Liver (tissue), 9 donors: Measurements from ENCODE around the gene NTF3. TPM values are rescaled to one million over a fixed set of nuclear protein-coding genes. Genes with fewer than 3 reads are reported as not detected.

Experiments used
- DNase-seq: peaks from one replicate; pipeline ENCODE4 v3.0.0-alpha.2; 2017; ENCODE audit warnings: low spot score
- H3K27ac ChIP-seq, 2 donors: one replicate each; pipeline ENCODE4 v1.7.0; 2013; ENCODE audit warnings: inconsistent platforms in 2 of 2, low read length in 2 of 2, control low read depth in 1 of 2, low read depth in 1 of 2, mild to moderate bottlenecking in 1 of 2
- H3K27me3 ChIP-seq, 4 donors: one replicate each; pipeline versions ENCODE4 v1.6.1 to v1.7.0; 2013; ENCODE audit warnings: low read length in 3 of 4, inconsistent platforms in 1 of 4, mild to moderate bottlenecking in 1 of 4, moderate library complexity in 1 of 4; ENCODE audit not compliant: control insufficient read depth in 4 of 4, insufficient read depth in 4 of 4
- H3K36me3 ChIP-seq, 4 donors: one replicate each; pipeline versions ENCODE4 v1.6.1 to v1.7.0; 2013; ENCODE audit warnings: low read length in 3 of 4, mild to moderate bottlenecking in 3 of 4, low read depth in 1 of 4, moderate library complexity in 1 of 4; ENCODE audit not compliant: control insufficient read depth in 4 of 4, insufficient read depth in 3 of 4
- H3K4me1 ChIP-seq, 4 donors: one replicate each; pipeline versions ENCODE4 v1.6.1 to v1.7.0; 2013; ENCODE audit warnings: low read length in 3 of 4, mild to moderate bottlenecking in 3 of 4, moderate library complexity in 1 of 4; ENCODE audit not compliant: control insufficient read depth in 4 of 4, insufficient read depth in 4 of 4
- H3K4me3 ChIP-seq, 3 donors: one replicate each; pipeline versions ENCODE4 v1.6.1 to v1.7.0; 2013; ENCODE audit warnings: low read length in 3 of 3, control low read depth in 1 of 3, low read depth in 1 of 3, mild to moderate bottlenecking in 1 of 3
- H3K9ac ChIP-seq, 2 donors: one replicate each; pipeline ENCODE4 v1.7.0; 2013; ENCODE audit warnings: low read length in 2 of 2, mild to moderate bottlenecking in 2 of 2, moderate library complexity in 2 of 2, control low read depth in 1 of 2, low read depth in 1 of 2
- H3K9me3 ChIP-seq, 4 donors: one replicate each; pipeline versions ENCODE4 v1.6.1 to v1.7.0; 2013; ENCODE audit warnings: low read length in 3 of 4; ENCODE audit not compliant: control insufficient read depth in 4 of 4
- ATF3 ChIP-seq: IDR thresholded peaks from 2 replicates; pipeline ENCODE4 v1.6.1; 2016; ENCODE audit warnings: antibody characterized with exemption
- CTCF ChIP-seq: fragments of 150-350 bp; IDR thresholded peaks from 2 replicates; pipeline ENCODE4 v1.5.1; 2017; ENCODE audit warnings: improper control_type of control experiment, low read depth, low read length; ENCODE audit not compliant: missing input control
- EGR1 ChIP-seq, 2 donors: IDR thresholded peaks; 2 replicates each; pipeline ENCODE4 v1.6.1; 2016 to 2018; ENCODE audit warnings: antibody characterized with exemption in 2 of 2, low read depth in 2 of 2
- FOXA1 ChIP-seq: IDR thresholded peaks from 2 replicates; pipeline ENCODE4 v1.6.1; 2016; ENCODE audit warnings: antibody characterized with exemption
- FOXA2 ChIP-seq: IDR thresholded peaks from 2 replicates; pipeline ENCODE4 v1.6.1; 2016; ENCODE audit warnings: antibody characterized with exemption
- GABPA ChIP-seq, 2 donors: IDR thresholded peaks in 1 of 2; conservative IDR thresholded peaks in 1 of 2; 2 replicates each; pipeline ENCODE4 v1.6.1; 2016; ENCODE audit warnings: antibody characterized with exemption in 2 of 2, mild to moderate bottlenecking in 1 of 2, moderate library complexity in 1 of 2
- HNF4A ChIP-seq, 2 donors: conservative IDR thresholded peaks; 2 replicates each; pipeline ENCODE4 v1.6.1; 2016; ENCODE audit warnings: antibody characterized with exemption in 2 of 2, mild to moderate bottlenecking in 2 of 2
- HNF4G ChIP-seq: IDR thresholded peaks from 2 replicates; pipeline ENCODE4 v1.6.1; 2016; ENCODE audit warnings: antibody characterized with exemption
- JUND ChIP-seq, 2 donors: IDR thresholded peaks; 2 replicates each; pipeline ENCODE4 v1.6.1; 2016; ENCODE audit warnings: antibody characterized with exemption in 2 of 2
- MAX ChIP-seq: IDR thresholded peaks from 2 replicates; pipeline ENCODE4 v1.6.1; 2016; ENCODE audit warnings: antibody characterized with exemption
- NR2F2 ChIP-seq: IDR thresholded peaks from 2 replicates; pipeline ENCODE4 v1.6.1; 2016; ENCODE audit warnings: antibody characterized with exemption
- RAD21 ChIP-seq, 2 donors: IDR thresholded peaks; 2 replicates each; pipeline ENCODE4 v1.6.1; 2016; ENCODE audit warnings: antibody characterized with exemption in 2 of 2, mild to moderate bottlenecking in 2 of 2
- REST ChIP-seq: IDR thresholded peaks from 2 replicates; pipeline ENCODE4 v1.6.1; 2016; ENCODE audit warnings: antibody characterized with exemption, mild to moderate bottlenecking
- RXRA ChIP-seq, 2 donors: IDR thresholded peaks; 2 replicates each; pipeline ENCODE4 v1.6.1; 2017 to 2018; ENCODE audit warnings: antibody characterized with exemption in 2 of 2, mild to moderate bottlenecking in 1 of 2
- SP1 ChIP-seq: IDR thresholded peaks from 2 replicates; pipeline ENCODE4 v1.6.1; 2018; ENCODE audit warnings: antibody characterized with exemption, mild to moderate bottlenecking
- TAF1 ChIP-seq: conservative IDR thresholded peaks from 2 replicates; pipeline ENCODE4 v1.6.1; 2016; ENCODE audit warnings: antibody characterized with exemption, mild to moderate bottlenecking
- YY1 ChIP-seq: IDR thresholded peaks from 2 replicates; pipeline ENCODE4 v1.6.1; 2016; ENCODE audit warnings: antibody characterized with exemption, mild to moderate bottlenecking
- ZBTB33 ChIP-seq: IDR thresholded peaks from 2 replicates; pipeline ENCODE4 v1.6.1; 2016; ENCODE audit warnings: antibody characterized with exemption
- WGBS: extraction: QIAGEN DNeasy Blood & Tissue Kit; methylation state at CpG from one replicate; pipeline ENCODE4 v1.1.7; 2013; 5-methylcytosine and 5-hydroxymethylcytosine counted together
- polyA plus RNA-seq, 2 donors: library from polyadenylated mRNA; stranded (reverse) in 1 of 2; unstranded in 1 of 2; fragments of 200-250 nt in 1 of 2; fragments of >200 nt in 1 of 2; fragmentation: Nextera tagmentation in 1 of 2; extraction: Ambion mirVana in 1 of 2; gene quantifications; one replicate each; pipeline versions ENCODE4 v1.2.1 to v1.2.3, GENCODE V29; 2013 to 2015
- total RNA-seq, 2 donors: library from RNA; depleted of rRNA; stranded (reverse); fragments of >200 nt; gene quantifications; one replicate each; pipeline ENCODE4 v1.2.3, GENCODE V29; 2014
- donor health status: healthy.
- donor health status: healthy.
- donor health status: healthy.
- donor health status: healthy.
- donor health status: healthy.

NTF3 gene
- total and polyA plus RNA-seq, 4 donors, result 0.89 to 2.8 (median 1.5) TPM

- Histone ChIP-seq H3K4me3 (no peak overlapping the region), H3K27ac (no peak overlapping the region), H3K36me3 (no peaks in the 10 kb centered on the region), H3K27me3 (no peaks in the 10 kb centered on the region), H3K9me3 (no peaks in the 10 kb centered on the region), H3K9ac (no peak overlapping the region), H3K4me1 (no peaks in the 10 kb centered on the region)
- WGBS, result 87% methylated on average over 9 of the region's 9 CpGs
- no peak for DNase-seq
- TF ChIP-seq HNF4A (conservative IDR thresholded peaks at IDR 0.05) (no peak), SP1 (no peak), EGR1 (IDR thresholded peaks at IDR 0.05; ENCODE audit: low read depth in 2 of 2) (no peak), CTCF (no peak), YY1 (no peak), GABPA (IDR thresholded peaks at IDR 0.05 in 1 of 2, conservative IDR thresholded peaks at IDR 0.05 in 1 of 2) (no peak), NR2F2 (no peak), ATF3 (no peak), RXRA (IDR thresholded peaks at IDR 0.05) (no peak), RAD21 (IDR thresholded peaks at IDR 0.05) (no peak)
Measured at GRCh38 chr12:5452569-5452968, 20.7 kb downstream of the NTF3 start.

GRCh38 chr12:5453466-5453865, 21.6 kb downstream of the NTF3 start:
- TF ChIP-seq EGR1 (IDR thresholded peaks at IDR 0.05; ENCODE audit: low read depth in 2 of 2), result no peak
- TF ChIP-seq FOXA2, result no peak
- TF ChIP-seq JUND (IDR thresholded peaks at IDR 0.05), result no peak
- TF ChIP-seq NR2F2, result no peak
- TF ChIP-seq MAX, result no peak
- no peak for TF ChIP-seq HNF4A (conservative IDR thresholded peaks at IDR 0.05)
- no peak for TF ChIP-seq RXRA (IDR thresholded peaks at IDR 0.05)
- TF ChIP-seq TAF1, result no peak
- TF ChIP-seq ZBTB33, result no peak
- no peak for TF ChIP-seq GABPA (IDR thresholded peaks at IDR 0.05 in 1 of 2, conservative IDR thresholded peaks at IDR 0.05 in 1 of 2)
- no peak for TF ChIP-seq FOXA1
- TF ChIP-seq HNF4G, result no peak
- no peak for TF ChIP-seq REST
- no peak for TF ChIP-seq SP1
- no peak for TF ChIP-seq RAD21 (IDR thresholded peaks at IDR 0.05)
- no peak for TF ChIP-seq CTCF
- TF ChIP-seq YY1, result no peak
- TF ChIP-seq ATF3, result no peak
- H3K4me3 ChIP-seq, result no peak overlapping the region
- H3K27ac ChIP-seq, result no peak overlapping the region
- 77% methylated on average over 5 of the region's 5 CpGs for WGBS
- H3K9me3 ChIP-seq, result no peaks in the 10 kb centered on the region
- no peaks in the 10 kb centered on the region for H3K27me3 ChIP-seq
- no peak overlapping the region for H3K9ac ChIP-seq
- DNase-seq, result no peak
- H3K4me1 ChIP-seq, result no peaks in the 10 kb centered on the region
- H3K36me3 ChIP-seq, result no peaks in the 10 kb centered on the region
